Heart right ventricle (tissue), 16 donors: ENCODE measurements around the gene SCLT1. TPM values are rescaled to one million over a fixed set of nuclear protein-coding genes. Genes with fewer than 3 reads are reported as not detected.

Experiments
- ATAC-seq, 8 donors: fragments of 200-7000 bp; cut with Tn5 transposase; one replicate each; pipeline ENCODE4 v1.9.1; 2020; ENCODE audit warnings: mild to moderate bottlenecking in 8 of 8, moderate library complexity in 8 of 8, moderate number of reproducible peaks in 1 of 8
- DNase-seq, 2 donors: peaks; one replicate each; pipeline ENCODE4 v3.0.0-alpha.2; 2020
- H3K27ac ChIP-seq, 10 donors: fragments of 200-600 bp; sonication (generic) in 2 of 10; one replicate each; pipeline versions ENCODE4 v1.5.0 to v1.8.0; 2020 to 2022; ENCODE audit warnings: mild to moderate bottlenecking in 3 of 10
- H3K27me3 ChIP-seq, 7 donors: fragments of 200-600 bp; one replicate each; pipeline ENCODE4 v1.8.0; 2021 to 2022; ENCODE audit warnings: mild to moderate bottlenecking in 2 of 7
- H3K36me3 ChIP-seq, 9 donors: fragments of 200-600 bp; sonication (generic) in 1 of 9; one replicate each; pipeline versions ENCODE4 v1.5.0 to v1.8.0; 2020 to 2022; ENCODE audit warnings: mild to moderate bottlenecking in 2 of 9
- H3K4me1 ChIP-seq, 9 donors: fragments of 200-600 bp; sonication (generic) in 1 of 9; one replicate each; pipeline versions ENCODE4 v1.5.0 to v1.8.0; 2020 to 2022; ENCODE audit warnings: mild to moderate bottlenecking in 4 of 9
- H3K4me3 ChIP-seq, 10 donors: fragments of 200-600 bp; sonication (generic) in 2 of 10; one replicate each; pipeline versions ENCODE4 v1.5.0 to v1.8.0; 2020 to 2022; ENCODE audit warnings: mild to moderate bottlenecking in 7 of 10, moderate library complexity in 2 of 10
- H3K9me3 ChIP-seq, 11 donors: fragments of 200-600 bp in 10 of 11; sonication (generic) in 2 of 11; one replicate each; pipeline versions ENCODE4 v1.5.0 to v1.8.0; 2013 to 2022; ENCODE audit warnings: mild to moderate bottlenecking in 2 of 11, control low read depth in 1 of 11, moderate library complexity in 1 of 11
- CTCF ChIP-seq, 9 donors: fragments of 200-600 bp; sonication (generic) in 2 of 9; IDR thresholded peaks; one replicate each; pipeline versions ENCODE4 v1.5.0 to v1.8.0; 2021 to 2022; ENCODE audit warnings: antibody characterized with exemption in 9 of 9, mild to moderate bottlenecking in 5 of 9, moderate library complexity in 1 of 9
- WGBS, 2 donors: extraction: QIAGEN DNeasy Blood & Tissue Kit; methylation state at CpG; one replicate each; pipeline ENCODE4 v1.1.7; 2013; ENCODE audit warnings: inconsistent platforms in 1 of 2; 5-methylcytosine and 5-hydroxymethylcytosine counted together
- intact Hi-C, 10 donors: fragments of 100-400 bp; cut with DNase I; formaldehyde crosslinking; loops; one replicate each; pipeline versions ENCODE4 v1.11.1 to v1.14.2; 2022
- polyA plus RNA-seq, 2 donors: library from polyadenylated mRNA; stranded (reverse); fragments of 200-250 nt; gene quantifications; one replicate each; pipeline ENCODE4 v1.2.3, GENCODE V29; 2013
- total RNA-seq, 10 donors: library from RNA; stranded (reverse); fragmentation: NEBNext Ultra II Directional in 3 of 10; extraction: Animal tissue kit (Norgen Biotek cat#: 25700) in 3 of 10; gene quantifications; one replicate each; pipeline versions ENCODE4 v1.2.1 to v1.2.4, GENCODE V29; 2021 to 2023
- donor health status: Arrhythmogenic right ventricular cardiomyopathy.
- donor health status: ischemic (EF 13 %, LVEDD 7.1; RV severe dilation, severe dysfunction).
- donor health status: healthy with polysubstance abuse.
- donor health status: DM: no; HTN: yes; CAD: no.
- donor health status: DM: no; HTN: no; CAD: no.
- donor health status: ischemic (EF 25% LVEDD 6.9; RV normal size, moderate dysfunction).
- donor health status: ischemic (EF 25% LVEDD 5.7; RV mildly dilated, moderate dysfunction).
- donor health status: healthy.
- donor health status: DM: yes; HTN: yes; CAD: no.
- donor health status: Ischemic cardiomyopathy.
- donor health status: ischemic (EF 35%, LVEDD 5.7; RV mildly dilated, moderate dysfunction).
- donor health status: nonischemic (EF 11% LVEDD 7.7; RV severe dilation, severe dysfunction).
- donor health status: DM: yes; HTN: yes; CAD: no.
- donor health status: PGD.
- donor health status: ischemic (EF 29% LVEDD 5.4; RV normal size, mild dysfunction).
- donor health status: nonischemic (EF 23%, LVEDD 6.1; RV moderate dilation, normal function).

Gene SCLT1
- total and polyA plus RNA-seq, 12 donors: 3.0 to 12.4 (median 9.9) TPM

GRCh38 chr4:128961405-128961804, 131.9 kb downstream of the SCLT1 start:
- peaks cover 0 to 38% (median 0%) of the 10 kb centered on the region in 9 donors for H3K36me3 ChIP-seq
- TF ChIP-seq CTCF (IDR thresholded peaks at IDR 0.05): no peak
- no peaks in the 10 kb centered on the region for H3K9me3 ChIP-seq
- no peak overlapping the region for H3K4me3 ChIP-seq
- ATAC-seq (no peak), DNase-seq (no peak)
- intact Hi-C loops: no loop called here
- no peaks in the 10 kb centered on the region for H3K4me1 ChIP-seq
- no peak overlapping the region for H3K27ac ChIP-seq
- H3K27me3 ChIP-seq: no peaks in the 10 kb centered on the region

GRCh38 chr4:128958194-128958593, 135.1 kb downstream of the SCLT1 start:
- H3K4me3 ChIP-seq: no peak overlapping the region
- peak overlapping the region in 2 of 10 donors; percentile 11 for H3K27ac ChIP-seq
- H3K27me3 ChIP-seq: no peaks in the 10 kb centered on the region
- DNase-seq (peak in 1 of 2 donors; percentile 3), ATAC-seq (peak in 1 of 8 donors; percentile 49)
- no peak for TF ChIP-seq CTCF (IDR thresholded peaks at IDR 0.05)
- 78% methylated on average over 2 of the region's 2 CpGs for WGBS, 2 donors
- H3K36me3 ChIP-seq: peaks cover 0 to 25% (median 0%) of the 10 kb centered on the region in 9 donors
- intact Hi-C loops: no loop called here
- H3K4me1 ChIP-seq: no peaks in the 10 kb centered on the region
- H3K9me3 ChIP-seq: no peaks in the 10 kb centered on the region

- Histone ChIP-seq H3K9me3 (no peaks in the 10 kb centered on the region), H3K4me1 (no peaks in the 10 kb centered on the region), H3K27ac (peak overlapping the region in 2 of 10 donors; percentile 11), H3K4me3 (no peak overlapping the region), H3K27me3 (no peaks in the 10 kb centered on the region), H3K36me3 (peaks cover 0 to 25% (median 0%) of the 10 kb centered on the region in 9 donors)
- DNase-seq (no peak), ATAC-seq (no peak)
- TF ChIP-seq CTCF (IDR thresholded peaks at IDR 0.05): no peak
- intact Hi-C loops: no loop called here
Measured at GRCh38 chr4:128957459-128957858, 135.9 kb downstream of the SCLT1 start.

GRCh38 chr4:128955751-128956150, 137.6 kb downstream of the SCLT1 start:
- DNase-seq: no peak
- no peak overlapping the region for H3K4me3 ChIP-seq
- no peak for ATAC-seq
- no peaks in the 10 kb centered on the region for H3K27me3 ChIP-seq
- no peak for TF ChIP-seq CTCF (IDR thresholded peaks at IDR 0.05)
- peaks cover 0 to 40% (median 0%) of the 10 kb centered on the region in 9 donors for H3K36me3 ChIP-seq
- intact Hi-C loops: no loop called here
- no peak overlapping the region for H3K27ac ChIP-seq
- WGBS, 2 donors: 57 to 64% methylated on average over 2 of the region's 2 CpGs
- no peaks in the 10 kb centered on the region for H3K9me3 ChIP-seq
- no peaks in the 10 kb centered on the region for H3K4me1 ChIP-seq
